GM12872 (cell line): ENCODE results near the gene DISP2.

Experiments used
- CTCF ChIP-seq: IDR thresholded peaks from 3 replicates; pipeline ENCODE4 v1.5.1; 2011; ENCODE audit warnings: low read depth, mild to moderate bottlenecking, low read length, moderate library complexity; ENCODE audit not compliant: insufficient read depth

Gene DISP2

DNA sequence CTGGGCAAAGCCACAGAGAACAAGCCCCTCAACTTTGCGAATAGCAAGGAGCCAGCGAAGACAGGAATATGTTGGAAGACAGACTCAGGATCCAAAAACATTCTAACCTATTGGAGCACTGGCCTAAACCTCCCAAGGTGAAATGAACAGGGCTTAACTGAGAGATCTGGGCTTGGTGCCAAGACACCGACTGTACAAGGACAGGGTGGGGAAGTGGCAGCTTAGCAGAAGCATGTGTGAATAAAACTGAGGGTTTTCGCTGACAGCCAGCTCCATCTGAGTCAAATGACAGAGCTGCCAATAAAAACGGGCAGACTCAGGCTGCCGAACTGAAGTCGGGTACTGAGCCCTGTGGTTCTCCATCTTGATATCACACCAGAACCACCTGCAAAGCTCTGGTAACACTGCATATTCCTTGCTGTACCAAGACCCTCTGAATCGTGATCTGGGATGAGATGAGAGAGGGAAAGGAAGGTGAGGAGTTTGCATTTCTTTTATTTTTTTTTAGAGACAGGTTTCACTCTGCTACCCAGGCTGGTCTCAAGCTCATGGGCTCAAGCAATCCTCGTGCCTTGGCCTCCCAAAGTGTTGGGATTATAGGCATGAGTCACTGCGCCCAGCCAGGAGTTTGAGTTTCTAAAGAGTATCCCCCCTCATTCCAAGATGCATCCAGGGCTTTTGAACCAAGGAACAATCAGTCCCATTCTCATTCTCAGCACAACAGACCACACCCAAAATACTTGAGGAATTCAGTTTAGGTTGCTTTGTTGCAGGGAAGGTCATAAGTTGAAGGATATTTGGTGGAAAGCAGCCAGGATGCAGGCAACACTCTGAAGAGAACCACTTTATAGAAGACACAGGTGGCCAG is 44.3 kb upstream of the DISP2 start:
- no peak for TF ChIP-seq CTCF

GRCh38 chr15:40314723-40315276 is 43.2 kb upstream of the DISP2 start:
- no peak for TF ChIP-seq CTCF

DNA sequence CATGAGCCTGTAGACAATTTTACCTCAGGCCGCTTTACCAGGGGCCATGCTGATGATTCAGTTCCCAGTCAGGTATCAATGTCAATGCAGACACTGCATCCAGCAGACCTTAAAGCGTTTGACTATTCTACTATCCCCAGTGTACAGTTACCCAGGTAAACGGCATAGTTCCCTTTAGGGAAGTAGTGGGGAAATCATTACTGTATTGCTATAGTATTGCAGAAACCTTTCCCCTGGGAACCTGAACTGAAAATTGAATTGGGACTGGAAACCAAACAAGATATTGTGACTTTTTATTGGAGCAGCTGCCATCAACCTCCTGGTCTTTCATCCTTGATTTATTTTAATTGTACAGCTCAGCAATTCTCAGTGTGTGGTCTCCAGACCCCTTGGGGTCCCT is 41.1 kb upstream of the DISP2 start:
- TF ChIP-seq CTCF: no peak

DNA sequence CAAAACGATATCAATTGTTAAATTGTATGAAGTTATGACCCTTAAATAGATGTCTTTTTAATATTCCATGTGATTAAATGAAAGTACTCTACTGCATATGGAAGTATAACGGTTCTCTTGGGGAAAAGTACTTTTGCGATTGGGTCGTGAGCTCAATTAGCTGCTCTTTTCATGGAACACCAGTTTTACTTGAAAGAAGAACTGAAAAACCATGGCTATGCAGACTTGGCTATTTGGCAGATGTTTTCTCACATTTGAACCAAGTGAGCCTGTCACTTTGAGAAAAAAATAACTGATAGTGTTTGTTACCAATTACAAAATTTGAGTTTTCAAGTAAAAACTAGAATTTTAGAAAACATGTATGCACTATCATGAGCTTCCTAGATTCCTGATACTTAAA is 40.4 kb upstream of the DISP2 start:
- TF ChIP-seq CTCF: no peak

DNA sequence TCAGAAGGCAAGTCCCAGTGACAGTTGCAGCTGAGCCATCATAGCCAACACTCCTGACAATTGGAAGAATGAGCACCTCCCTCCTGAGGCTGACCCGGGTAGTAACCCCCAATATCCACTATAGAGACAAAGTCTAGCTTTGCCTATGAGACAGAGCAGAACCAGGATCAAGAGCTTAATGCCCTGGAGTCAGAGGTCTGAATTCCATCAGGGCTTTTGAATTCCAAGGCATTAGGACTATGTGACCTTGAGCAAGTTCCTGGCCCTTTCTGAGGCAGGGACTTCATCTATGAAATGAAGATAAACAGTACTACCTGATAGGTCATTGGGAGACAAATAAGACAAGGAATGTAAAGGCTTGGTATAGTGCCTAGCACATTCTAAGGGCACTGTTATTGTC is 37.6 kb upstream of the DISP2 start:
- no peak for TF ChIP-seq CTCF

GRCh38 chr15:40320931-40321371 is 37.1 kb upstream of the DISP2 start:
- TF ChIP-seq CTCF: peak; percentile 88

- no peak for TF ChIP-seq CTCF
Observed at GRCh38 chr15:40322531-40323238, 35.3 kb upstream of the DISP2 start.
